ENCODE measurements around the gene HSPBAP1. TPM values are rescaled to one million over a fixed set of nuclear protein-coding genes. Genes with fewer than 3 reads are reported as not detected.
A peak's percentile ranks its signal among the peaks of the same experiment; 100 is the strongest.

Gene HSPBAP1
- total RNA-seq, 1 experiment from 2014 or later: 6.4 TPM

GRCh38 chr3:122828281-122828680, 34.6 kb upstream of the HSPBAP1 start:
- DNase-seq: no peak
- ATAC-seq: no peak
- no peaks in the 10 kb centered on the region for H3K27me3 ChIP-seq (ENCODE audit: low read length)
- no peaks in the 10 kb centered on the region for H3K9me3 ChIP-seq (ENCODE audit: low read length)
- no peaks in the 10 kb centered on the region for H3K9me2 ChIP-seq (replicated peaks; ENCODE audit: low read length)
- intact Hi-C loops (cut with micrococcal nuclease): no loop called here
- H3K4me3 ChIP-seq (ENCODE audit: low read length): no peak overlapping the region
- H3K36me3 ChIP-seq (ENCODE audit: low read depth, low read length): no peaks in the 10 kb centered on the region
- ChIA-PET POLR2A (ENCODE audit: unreplicated experiment) (no interaction called here), CTCF (no interaction called here)
- H2AFZ ChIP-seq (ENCODE audit: low read length): no peak overlapping the region
- H3K79me2 ChIP-seq (ENCODE audit: low read length): no peaks in the 10 kb centered on the region
- no peaks in the 10 kb centered on the region for H3F3A ChIP-seq (ENCODE audit: low read length, unreplicated experiment)
- no peaks in the 10 kb centered on the region for H4K20me1 ChIP-seq (ENCODE audit: low read length)
- TF ChIP-seq EZH2 (IDR thresholded peaks at IDR 0.05; ENCODE audit: low read length, unreplicated experiment) (no peak), EZH2phosphoT487 (IDR thresholded peaks at IDR 0.05; ENCODE audit: borderline replicate concordance, low read length) (no peak), CTCF (conservative IDR thresholded peaks at IDR 0.05; ENCODE audit: low read depth, low read length) (no peak)
- no TSS peak for BruUV-seq (replicated peaks)
- no peak overlapping the region for H3K4me2 ChIP-seq (ENCODE audit: low read length)
- H3K9ac ChIP-seq (ENCODE audit: low read length): no peak overlapping the region
- no peaks in the 10 kb centered on the region for H3K4me1 ChIP-seq (ENCODE audit: insufficient read depth, low read length)
- no peak overlapping the region for H3K27ac ChIP-seq (ENCODE audit: low read length)

- Histone ChIP-seq H2AFZ (ENCODE audit: low read length) (no peak overlapping the region), H3K9me2 (replicated peaks; ENCODE audit: low read length) (no peaks in the 10 kb centered on the region), H3K4me2 (ENCODE audit: low read length) (no peak overlapping the region), H3K4me3 (ENCODE audit: low read length) (no peak overlapping the region), H3K27ac (ENCODE audit: low read length) (no peak overlapping the region), H3K9me3 (ENCODE audit: low read length) (no peaks in the 10 kb centered on the region), H3K79me2 (ENCODE audit: low read length) (no peaks in the 10 kb centered on the region), H3F3A (ENCODE audit: low read length, unreplicated experiment) (no peaks in the 10 kb centered on the region), H3K9ac (ENCODE audit: low read length) (no peak overlapping the region), H3K27me3 (ENCODE audit: low read length) (no peaks in the 10 kb centered on the region), H3K36me3 (ENCODE audit: low read depth, low read length) (no peaks in the 10 kb centered on the region), H4K20me1 (ENCODE audit: low read length) (no peaks in the 10 kb centered on the region), H3K4me1 (ENCODE audit: insufficient read depth, low read length) (no peaks in the 10 kb centered on the region)
- CTCF ChIA-PET: no interaction called here
- ATAC-seq (no peak), DNase-seq (peak; percentile 8)
- POLR2A ChIA-PET (ENCODE audit: unreplicated experiment): interaction anchor here (0.6 kb wide), 1 partner anchor 10 kb away, joined by 3 read pairs; no protein-coding TSS in a partner anchor
- intact Hi-C loops (cut with micrococcal nuclease): no loop called here
- no peak for TF ChIP-seq EZH2 (IDR thresholded peaks at IDR 0.05; ENCODE audit: low read length, unreplicated experiment)
- no peak for TF ChIP-seq EZH2phosphoT487 (IDR thresholded peaks at IDR 0.05; ENCODE audit: borderline replicate concordance, low read length)
- no peak for TF ChIP-seq CTCF (conservative IDR thresholded peaks at IDR 0.05; ENCODE audit: low read depth, low read length)
- BruUV-seq (replicated peaks): no TSS peak
Measured at GRCh38 chr3:122826278-122826677, 32.6 kb upstream of the HSPBAP1 start.

GRCh38 chr3:122825460-122825859, 31.8 kb upstream of the HSPBAP1 start:
- Histone ChIP-seq H2AFZ (ENCODE audit: low read length) (no peak overlapping the region), H3K4me2 (ENCODE audit: low read length) (no peak overlapping the region)

More at GRCh38 chr3:122825460-122825859, 31.8 kb upstream of the HSPBAP1 start:
- DNase-seq (no peak), ATAC-seq (no peak)
- H3K36me3 ChIP-seq (ENCODE audit: low read depth, low read length): no peaks in the 10 kb centered on the region
- CTCF ChIA-PET: no interaction called here
- POLR2A ChIA-PET (ENCODE audit: unreplicated experiment): no interaction called here
- no peaks in the 10 kb centered on the region for H3F3A ChIP-seq (ENCODE audit: low read length, unreplicated experiment)
- no peaks in the 10 kb centered on the region for H3K79me2 ChIP-seq (ENCODE audit: low read length)
- H3K9me3 ChIP-seq (ENCODE audit: low read length): no peaks in the 10 kb centered on the region
- TF ChIP-seq CTCF (conservative IDR thresholded peaks at IDR 0.05; ENCODE audit: low read depth, low read length): no peak
- TF ChIP-seq EZH2phosphoT487 (IDR thresholded peaks at IDR 0.05; ENCODE audit: borderline replicate concordance, low read length): no peak
- no peak for TF ChIP-seq EZH2 (IDR thresholded peaks at IDR 0.05; ENCODE audit: low read length, unreplicated experiment)
- no peak overlapping the region for H3K4me3 ChIP-seq (ENCODE audit: low read length)
- intact Hi-C loops (cut with micrococcal nuclease): no loop called here
- H3K9ac ChIP-seq (ENCODE audit: low read length): no peak overlapping the region
- H3K4me1 ChIP-seq (ENCODE audit: insufficient read depth, low read length): no peaks in the 10 kb centered on the region
- no peaks in the 10 kb centered on the region for H4K20me1 ChIP-seq (ENCODE audit: low read length)
- BruUV-seq (replicated peaks): no TSS peak
- H3K9me2 ChIP-seq (replicated peaks; ENCODE audit: low read length): no peaks in the 10 kb centered on the region
- no peak overlapping the region for H3K27ac ChIP-seq (ENCODE audit: low read length)
- no peaks in the 10 kb centered on the region for H3K27me3 ChIP-seq (ENCODE audit: low read length)

Measured in PC-3 (cell line).